Natural killer cell (primary cell): Measurements from ENCODE around the gene AMN. TPM values are rescaled to one million over a fixed set of nuclear protein-coding genes. Genes with fewer than 3 reads are reported as not detected.

Experiments
- ATAC-seq, 3 donors: fragments of 150-1000 bp in 2 of 3; fragments of 200-7000 bp in 1 of 3; cut with Tn5 transposase; 1 replicate in 1 of 3; 2 replicates in 2 of 3; pipeline ENCODE4 v1.10.0; 2021; ENCODE audit warnings: mild to moderate bottlenecking in 2 of 3, moderate library complexity in 2 of 3
- DNase-seq, 2 donors: peaks; one replicate each; pipeline versions ENCODE4 v3.0.0 to v3.0.0-alpha.2; 2013 to 2021; ENCODE audit warnings: mixed read lengths in 1 of 2
- H3K27ac ChIP-seq: one replicate; pipeline ENCODE4 v1.5.1; 2013; ENCODE audit warnings: mild to moderate bottlenecking, low read length
- H3K27me3 ChIP-seq: one replicate; pipeline ENCODE4 v1.6.1; 2013; ENCODE audit warnings: low read length; ENCODE audit not compliant: control insufficient read depth, insufficient read depth
- H3K36me3 ChIP-seq: one replicate; pipeline ENCODE4 v1.6.1; 2013; ENCODE audit warnings: low read length; ENCODE audit not compliant: control insufficient read depth, insufficient read depth
- H3K4me1 ChIP-seq: one replicate; pipeline ENCODE4 v1.6.1; 2013; ENCODE audit warnings: low read length; ENCODE audit not compliant: control insufficient read depth, insufficient read depth
- H3K4me3 ChIP-seq: one replicate; pipeline ENCODE4 v1.5.1; 2013; ENCODE audit warnings: low read length
- H3K9me3 ChIP-seq: one replicate; pipeline ENCODE4 v1.6.1; 2013; ENCODE audit warnings: low read length; ENCODE audit not compliant: control insufficient read depth, insufficient read depth
- H3K27ac Mint-ChIP-seq, 2 donors: one replicate each; pipeline ENCODE4 v1.8.0; 2022; ENCODE audit warnings: mild to moderate bottlenecking in 2 of 2, mixed read lengths in 2 of 2, moderate library complexity in 1 of 2
- H3K27me3 Mint-ChIP-seq, 2 donors: one replicate each; pipeline ENCODE4 v1.8.0; 2022; ENCODE audit warnings: low read depth in 2 of 2, mixed read lengths in 2 of 2
- H3K36me3 Mint-ChIP-seq: one replicate; pipeline ENCODE4 v1.8.0; 2022; ENCODE audit warnings: mixed read lengths
- H3K4me1 Mint-ChIP-seq, 2 donors: one replicate each; pipeline ENCODE4 v1.8.0; 2022; ENCODE audit warnings: mixed read lengths in 2 of 2
- H3K4me3 Mint-ChIP-seq: one replicate; pipeline ENCODE4 v1.8.0; 2022; ENCODE audit warnings: mild to moderate bottlenecking, moderate library complexity, mixed read lengths
- H3K9me3 Mint-ChIP-seq, 2 donors: one replicate each; pipeline ENCODE4 v1.8.0; 2022; ENCODE audit warnings: mixed read lengths in 2 of 2
- CTCF ChIP-seq: fragments of 200-600 bp; IDR thresholded peaks from one replicate; pipeline ENCODE4 v1.8.0; 2022; ENCODE audit warnings: antibody characterized with exemption
- WGBS: methylation state at CpG from one replicate; pipeline ENCODE4 v1.1.7; 2013; ENCODE audit warnings: missing lambda C conversion rate; ENCODE audit not compliant: insufficient coverage; 5-methylcytosine and 5-hydroxymethylcytosine counted together
- intact Hi-C: fragments of 100-400 bp; cut with micrococcal nuclease; formaldehyde crosslinking; loops from one replicate; pipeline ENCODE4 v1.14.2; 2022
- total RNA-seq, 4 donors: library from RNA; stranded (reverse); fragments of 120-200 nt in 1 of 4; gene quantifications; one replicate each; pipeline versions ENCODE4 v1.2.3 to v1.2.4, GENCODE V29; 2013 to 2022

Gene AMN
- total RNA-seq, 3 donors from 2014 or later (not counting 1 experiment from before 2014, with no cell fraction given) = 0.24 to 2.4 (median 2.0) TPM

DNA sequence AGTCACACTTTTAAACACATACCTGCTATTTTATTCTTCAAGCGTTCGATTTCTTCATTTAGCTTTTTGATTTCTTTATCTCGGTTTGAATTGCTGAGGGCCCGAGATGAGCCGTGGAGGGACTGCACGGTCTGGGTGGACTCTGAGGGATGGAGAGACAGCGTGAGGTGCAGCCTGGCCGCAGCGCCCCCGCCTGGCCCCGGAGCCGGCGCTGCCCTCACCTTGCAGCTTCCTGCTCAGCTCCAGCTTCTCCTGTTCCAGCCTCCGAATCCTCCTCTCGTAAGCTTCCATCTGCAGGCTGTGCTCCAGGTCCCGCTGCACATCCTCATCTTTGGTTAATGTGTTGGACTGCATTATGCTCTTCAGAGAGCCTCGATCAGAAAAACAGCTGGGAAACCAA, 53.2 kb downstream of the AMN start:
- H3K4me3 Mint-ChIP-seq = no peak overlapping the region
- H3K9me3 Mint-ChIP-seq = no peaks in the 10 kb centered on the region
- no peak overlapping the region for H3K27ac ChIP-seq
- no peaks in the 10 kb centered on the region for H3K4me1 Mint-ChIP-seq
- ATAC-seq (no peak), DNase-seq (no peak)
- H3K9me3 ChIP-seq = no peaks in the 10 kb centered on the region
- H3K36me3 Mint-ChIP-seq = no peaks in the 10 kb centered on the region
- no peaks in the 10 kb centered on the region for H3K36me3 ChIP-seq
- no peaks in the 10 kb centered on the region for H3K27me3 ChIP-seq
- 92% methylated on average over 17 of the region's 17 CpGs for WGBS
- no peaks in the 10 kb centered on the region for H3K4me1 ChIP-seq
- H3K27ac Mint-ChIP-seq = no peak overlapping the region
- TF ChIP-seq CTCF = no peak
- intact Hi-C loops = no loop called here
- no peak overlapping the region for H3K4me3 ChIP-seq
- H3K27me3 Mint-ChIP-seq = peaks cover 0 to 10% of the 10 kb centered on the region in 2 donors

- H3K4me1 ChIP-seq = no peaks in the 10 kb centered on the region
- H3K27ac ChIP-seq = no peak overlapping the region
- TF ChIP-seq CTCF = no peak
- Mint-ChIP-seq H3K27ac (no peak overlapping the region), H3K4me1 (no peaks in the 10 kb centered on the region), H3K36me3 (no peaks in the 10 kb centered on the region), H3K4me3 (no peak overlapping the region), H3K27me3 (peaks cover 0 to 8% of the 10 kb centered on the region in 2 donors), H3K9me3 (no peaks in the 10 kb centered on the region)
- DNase-seq = no peak
- no peak for ATAC-seq
- H3K9me3 ChIP-seq = no peaks in the 10 kb centered on the region
- H3K36me3 ChIP-seq = no peaks in the 10 kb centered on the region
- 83% methylated on average over 8 of the region's 8 CpGs for WGBS
- intact Hi-C loops = no loop called here
- H3K4me3 ChIP-seq = no peak overlapping the region
- H3K27me3 ChIP-seq = no peaks in the 10 kb centered on the region
Measured at GRCh38 chr14:102977475-102977874, 55.0 kb downstream of the AMN start.

DNA sequence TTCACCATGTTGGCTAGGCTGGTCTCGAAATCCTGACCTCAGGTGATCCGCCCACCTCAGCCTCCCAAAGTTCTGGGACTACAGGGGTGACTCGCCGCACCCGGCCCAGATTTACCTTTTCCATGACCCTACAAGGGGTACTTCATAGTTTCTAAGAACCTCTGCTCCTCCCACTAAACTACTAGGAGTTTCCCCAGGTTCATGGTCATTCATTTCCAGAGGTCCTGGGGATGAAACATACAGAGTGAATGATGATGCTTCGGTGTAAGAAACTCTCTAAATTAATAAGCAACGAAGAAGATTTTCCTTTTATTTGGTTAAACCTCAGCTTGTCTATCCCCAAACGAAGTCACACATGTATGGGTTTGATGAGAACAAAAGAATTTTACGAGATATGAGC, 56.9 kb downstream of the AMN start:
- H3K4me3 ChIP-seq = no peak overlapping the region
- H3K27me3 ChIP-seq = no peaks in the 10 kb centered on the region
- intact Hi-C loops = no loop called here
- no peaks in the 10 kb centered on the region for H3K9me3 Mint-ChIP-seq
- ATAC-seq (no peak), DNase-seq (no peak)
- TF ChIP-seq CTCF = no peak
- H3K9me3 ChIP-seq = no peaks in the 10 kb centered on the region
- no peak overlapping the region for H3K27ac ChIP-seq
- 88% methylated on average over 9 of the region's 9 CpGs for WGBS
- no peak overlapping the region for H3K4me3 Mint-ChIP-seq
- H3K4me1 Mint-ChIP-seq = no peaks in the 10 kb centered on the region
- H3K36me3 ChIP-seq = no peaks in the 10 kb centered on the region
- H3K27me3 Mint-ChIP-seq = peaks cover 0 to 3% of the 10 kb centered on the region in 2 donors
- no peaks in the 10 kb centered on the region for H3K4me1 ChIP-seq
- H3K36me3 Mint-ChIP-seq = no peaks in the 10 kb centered on the region
- H3K27ac Mint-ChIP-seq = no peak overlapping the region

GRCh38 chr14:102980409-102980810, 57.9 kb downstream of the AMN start:
- H3K27ac Mint-ChIP-seq = no peak overlapping the region
- WGBS = 72% methylated on average over 8 of the region's 8 CpGs
- no peak overlapping the region for H3K27ac ChIP-seq
- intact Hi-C loops = no loop called here
- no peaks in the 10 kb centered on the region for H3K4me1 ChIP-seq
- H3K4me3 ChIP-seq = no peak overlapping the region
- no peaks in the 10 kb centered on the region for H3K27me3 ChIP-seq
- H3K4me1 Mint-ChIP-seq = no peaks in the 10 kb centered on the region
- no peaks in the 10 kb centered on the region for H3K36me3 ChIP-seq
- H3K9me3 ChIP-seq = no peaks in the 10 kb centered on the region
- TF ChIP-seq CTCF = no peak
- H3K27me3 Mint-ChIP-seq = peaks cover 0 to 6% of the 10 kb centered on the region in 2 donors
- H3K9me3 Mint-ChIP-seq = no peaks in the 10 kb centered on the region
- no peak overlapping the region for H3K4me3 Mint-ChIP-seq
- H3K36me3 Mint-ChIP-seq = no peaks in the 10 kb centered on the region
- ATAC-seq = no peak
- no peak for DNase-seq

Other genes with a start within 250 kb of the AMN start
- 10 to 100 TPM; 21.0 to 31.6 (median 23.5) TPM for gene TRAF3, start 145.2 kb upstream of the AMN start, total RNA-seq
- 1 to 10 TPM in 2 of 3 donors, under 1 TPM in 1; 0.86 to 2.3 (median 2.0) TPM for gene CDC42BPB, start 134.9 kb downstream of the AMN start, total RNA-seq
- not detected for gene LBHD2, start 161.5 kb downstream of the AMN start, total RNA-seq
- gene EXOC3L4, start 172.1 kb downstream of the AMN start, total RNA-seq = not detected
- gene TNFAIP2, start 200.8 kb downstream of the AMN start, total RNA-seq = 10 to 100 TPM; 14.2 to 89.8 (median 50.1) TPM